Activated CD8-positive, alpha-beta memory T cell treated with anti-CD3 and anti-CD28 coated beads for 4 hours (primary cell): ENCODE measurements around the gene CYP27B1.
"Not testable (repeated sequence)": the region's sequence is repeated elsewhere in the genome, so short reads cannot be mapped to it uniquely, and the experiment has no call there.

ENCODE experiments used
- DNase-seq, 2 donors: peaks; one replicate each; pipeline ENCODE4 v3.0.0-alpha.2; 2020; ENCODE audit warnings: low read depth in 2 of 2

CYP27B1 gene

DNA sequence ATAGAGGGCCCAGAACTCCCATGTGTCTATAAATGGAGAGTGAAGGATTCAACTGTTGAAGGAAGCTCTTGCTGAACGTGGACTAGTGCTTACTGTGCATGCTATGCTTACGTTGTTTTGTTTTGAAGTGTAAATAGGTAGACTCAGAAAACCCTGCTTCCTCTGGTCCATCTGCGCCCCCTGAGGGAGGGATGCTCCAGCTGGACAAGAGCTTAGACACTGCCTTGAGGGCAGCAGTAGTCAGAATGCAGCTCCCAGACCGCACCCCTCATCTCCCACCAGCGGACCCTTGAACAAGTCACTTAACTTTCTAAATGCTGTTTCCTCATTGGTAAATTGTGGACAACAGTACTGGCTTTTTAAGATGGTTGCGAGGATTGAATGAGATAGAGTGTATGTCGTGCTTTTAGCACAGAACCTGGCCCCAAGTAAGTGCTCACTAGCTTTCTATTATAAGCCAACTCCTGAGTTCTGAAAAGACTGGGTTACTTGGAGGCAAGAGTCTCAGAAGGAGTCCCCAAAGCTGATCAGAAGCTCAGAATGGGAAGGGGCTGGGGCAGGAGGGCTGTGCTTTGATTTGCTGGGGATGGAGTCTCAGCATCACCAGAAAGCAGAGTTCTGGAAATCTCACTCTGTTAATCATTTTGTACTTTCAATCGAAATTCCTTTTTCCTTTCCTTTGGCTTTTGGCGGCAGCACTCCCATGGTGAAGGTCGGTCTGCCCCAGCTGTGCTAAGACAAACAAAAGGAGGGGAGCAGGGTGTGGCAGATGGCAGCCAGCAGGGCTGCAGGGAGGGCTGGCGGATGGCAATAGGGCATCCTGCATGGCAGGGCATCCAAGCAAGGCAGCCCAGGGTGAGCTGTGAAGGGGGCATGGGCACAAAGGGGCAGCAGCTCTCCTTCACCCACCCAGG is 43.9 kb downstream of the CYP27B1 start:
- DNase-seq = no peak

- not testable (repeated sequence) for DNase-seq
Observed at GRCh38 chr12:57721846-57722608, 44.9 kb downstream of the CYP27B1 start.

DNA sequence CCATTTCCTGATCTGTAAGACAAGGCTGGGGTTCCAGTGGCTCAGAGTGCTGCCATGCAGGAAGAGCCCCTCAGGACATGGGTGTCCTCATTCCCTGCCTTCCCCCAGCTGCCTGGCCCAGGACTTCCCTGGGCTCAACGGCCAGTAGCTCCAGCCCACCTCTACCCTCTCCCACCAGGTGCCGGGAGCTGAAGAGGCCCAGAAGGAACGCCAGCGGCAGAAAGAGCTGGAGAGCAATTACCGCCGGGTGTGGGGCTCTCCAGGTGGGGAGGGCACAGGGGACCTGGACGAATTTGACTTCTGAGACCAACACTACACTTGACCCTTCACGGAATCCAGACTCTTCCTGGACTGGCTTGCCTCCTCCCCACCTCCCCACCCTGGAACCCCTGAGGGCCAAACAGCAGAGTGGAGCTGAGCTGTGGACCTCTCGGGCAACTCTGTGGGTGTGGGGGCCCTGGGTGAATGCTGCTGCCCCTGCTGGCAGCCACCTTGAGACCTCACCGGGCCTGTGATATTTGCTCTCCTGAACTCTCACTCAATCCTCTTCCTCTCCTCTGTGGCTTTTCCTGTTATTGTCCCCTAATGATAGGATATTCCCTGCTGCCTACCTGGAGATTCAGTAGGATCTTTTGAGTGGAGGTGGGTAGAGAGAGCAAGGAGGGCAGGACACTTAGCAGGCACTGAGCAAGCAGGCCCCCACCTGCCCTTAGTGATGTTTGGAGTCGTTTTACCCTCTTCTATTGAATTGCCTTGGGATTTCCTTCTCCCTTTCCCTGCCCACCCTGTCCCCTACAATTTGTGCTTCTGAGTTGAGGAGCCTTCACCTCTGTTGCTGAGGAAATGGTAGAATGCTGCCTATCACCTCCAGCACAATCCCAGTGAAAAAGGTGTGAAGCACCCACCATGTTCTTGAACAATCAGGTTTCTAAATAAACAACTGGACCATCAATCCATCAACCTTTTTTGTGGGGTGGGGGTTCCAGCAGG is 46.0 kb downstream of the CYP27B1 start:
- no peak for DNase-seq

- no peak for DNase-seq
Observed at GRCh38 chr12:57719777-57720605, 46.9 kb downstream of the CYP27B1 start.

- DNase-seq = no peak
Observed at GRCh38 chr12:57718641-57719528, 48.0 kb downstream of the CYP27B1 start.

GRCh38 chr12:57717846-57718640 is 48.8 kb downstream of the CYP27B1 start:
- no peak for DNase-seq

GRCh38 chr12:57717131-57717530 is 49.7 kb downstream of the CYP27B1 start:
- no peak for DNase-seq

DNA sequence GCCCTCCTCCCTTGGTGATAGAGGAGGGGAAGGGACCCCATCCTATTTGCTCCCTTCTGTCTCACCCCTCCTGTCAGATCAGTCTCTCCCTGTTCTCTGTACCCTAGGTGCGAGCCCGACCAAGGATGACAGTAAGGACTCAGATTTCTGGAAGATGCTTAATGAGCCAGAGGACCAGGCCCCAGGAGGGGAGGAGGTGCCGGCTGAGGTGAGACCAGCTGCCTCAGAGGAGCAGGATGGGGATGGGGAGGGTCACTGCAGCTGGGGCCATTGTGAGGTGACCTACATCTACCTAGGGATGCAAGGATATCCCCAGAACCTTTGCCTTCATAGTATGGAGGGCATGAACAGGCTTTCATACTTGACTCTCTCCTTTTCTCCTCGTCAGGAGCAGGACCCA is 50.6 kb downstream of the CYP27B1 start:
- no peak for DNase-seq

GRCh38 chr12:57715786-57716185 is 51.1 kb downstream of the CYP27B1 start:
- DNase-seq = no peak

- DNase-seq = not testable (repeated sequence)
Observed at GRCh38 chr12:57715036-57715748, 51.7 kb downstream of the CYP27B1 start.

DNA sequence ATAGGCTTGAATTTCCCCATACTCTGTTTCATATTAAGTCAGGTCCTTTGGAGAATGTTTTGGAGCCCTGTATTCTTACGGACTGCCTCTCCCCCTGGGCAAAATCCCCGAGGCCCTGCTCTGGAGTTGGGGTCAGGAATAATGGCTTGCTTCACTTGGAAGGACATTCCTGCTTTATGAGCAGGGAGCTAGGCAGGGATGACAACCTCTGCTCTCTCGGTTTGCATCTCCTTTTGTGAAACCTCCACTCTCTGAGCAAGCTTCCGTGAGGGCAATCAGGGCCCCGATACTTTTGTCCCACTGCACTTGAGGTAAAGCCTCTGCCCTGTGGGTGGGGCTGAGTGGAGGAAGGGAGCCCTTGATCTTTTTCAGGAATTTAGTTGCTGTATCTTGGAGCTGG is 53.7 kb downstream of the CYP27B1 start:
- DNase-seq = no peak

DNA sequence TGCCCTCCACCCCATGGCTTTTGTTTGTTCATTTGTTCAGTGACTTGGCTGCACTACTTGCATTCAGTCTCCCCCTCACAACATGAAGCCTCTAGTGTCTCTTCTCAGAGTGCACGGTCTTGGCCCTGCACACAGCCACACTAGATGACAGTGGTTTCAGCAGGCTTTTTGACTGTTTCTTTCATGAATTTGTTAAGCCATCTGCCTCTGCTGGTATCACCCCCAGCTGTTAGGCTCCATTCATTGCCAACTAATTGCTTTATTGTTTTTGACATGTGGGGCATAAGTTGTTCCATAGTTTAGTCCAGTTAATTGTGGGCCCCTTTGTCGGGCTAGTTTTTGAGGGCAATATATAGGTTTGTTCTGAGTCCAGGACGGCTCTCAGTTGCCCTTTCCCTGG is 54.2 kb downstream of the CYP27B1 start:
- DNase-seq = no peak
